Right renal cortex interstitium (tissue), 3 donors: ENCODE measurements around the gene CD96. TPM values are rescaled to one million over a fixed set of nuclear protein-coding genes. Genes with fewer than 3 reads are reported as not detected.
"Not testable (repeated sequence)": the region's sequence is repeated elsewhere in the genome, so short reads cannot be mapped to it uniquely, and the experiment has no call there.

Experiments
- DNase-seq, 3 donors: peaks; one replicate each; pipeline ENCODE4 v3.0.0-alpha.2; 2013; ENCODE audit warnings: low read depth in 3 of 3, low spot score in 2 of 3
- polyA plus RNA-seq, 3 donors: library from polyadenylated mRNA; unstranded; fragments of 120-200 nt; gene quantifications; one replicate each; pipeline ENCODE4 v1.2.1, GENCODE V29; 2013; ENCODE audit not compliant: insufficient read length in 3 of 3

Gene CD96
- polyA plus RNA-seq, 3 donors, result 0.75 to 1.4 (median 1.2) TPM

GRCh38 chr3:111617406-111617805 is 75.4 kb downstream of the CD96 start:
- no peak for DNase-seq

- DNase-seq, result no peak
These were observed 76.1 kb downstream of the CD96 start for GRCh38 chr3:111617912-111618601.

GRCh38 chr3:111618945-111619344 is 76.9 kb downstream of the CD96 start:
- no peak for DNase-seq

GRCh38 chr3:111619833-111620232 is 77.8 kb downstream of the CD96 start:
- DNase-seq, result no peak

- DNase-seq, result no peak
These were observed 79.5 kb downstream of the CD96 start for GRCh38 chr3:111621535-111621934.

- DNase-seq, result no peak
These were observed 85.1 kb downstream of the CD96 start for GRCh38 chr3:111627092-111627491.

GRCh38 chr3:111629018-111629417 is 87.0 kb downstream of the CD96 start:
- not testable (repeated sequence) for DNase-seq

GRCh38 chr3:111630638-111631037 is 88.6 kb downstream of the CD96 start:
- DNase-seq, result not testable (repeated sequence)

GRCh38 chr3:111635403-111635802 is 93.4 kb downstream of the CD96 start:
- DNase-seq, result no peak

- no peak for DNase-seq
These were observed 94.4 kb downstream of the CD96 start for GRCh38 chr3:111636366-111636885.

GRCh38 chr3:111639316-111639715 is 97.3 kb downstream of the CD96 start:
- DNase-seq, result no peak

- no peak for DNase-seq
These were observed 107.1 kb downstream of the CD96 start for GRCh38 chr3:111648991-111649579.

GRCh38 chr3:111650378-111651275 is 108.6 kb downstream of the CD96 start:
- no peak for DNase-seq

GRCh38 chr3:111652492-111653180 is 110.6 kb downstream of the CD96 start:
- DNase-seq, result no peak

GRCh38 chr3:111653766-111654165 is 111.8 kb downstream of the CD96 start:
- DNase-seq, result no peak

- no peak for DNase-seq
These were observed 120.0 kb downstream of the CD96 start for GRCh38 chr3:111662012-111662411.

- no peak for DNase-seq
These were observed 120.9 kb downstream of the CD96 start for GRCh38 chr3:111662907-111663306.

GRCh38 chr3:111666041-111666735 is 124.2 kb downstream of the CD96 start:
- DNase-seq, result no peak

- DNase-seq, result no peak
These were observed 125.2 kb downstream of the CD96 start for GRCh38 chr3:111667170-111667569.

- no peak for DNase-seq
These were observed 125.7 kb downstream of the CD96 start for GRCh38 chr3:111667621-111668239.
